Astrocyte (in vitro differentiated cells and primary cell): ENCODE data around the gene ARHGEF17. TPM values are rescaled to one million over a fixed set of nuclear protein-coding genes. Genes with fewer than 3 reads are reported as not detected.
A peak's percentile ranks its signal among the peaks of the same experiment; 100 is the strongest.

Experiments
- DNase-seq: peaks from one replicate; pipeline ENCODE4 v3.0.0-alpha.2; 2010; ENCODE audit warnings: low read depth
- FAIRE-seq: peaks from 2 replicates; lab custom pipeline; 2011; peaks lifted over from hg19 to GRCh38; lab: Jason Lieb, UNC
- H2AFZ ChIP-seq: 2 replicates; pipeline ENCODE4 v1.6.0; 2012; ENCODE audit warnings: low read depth, low read length, inconsistent platforms
- H3K27ac ChIP-seq: 2 replicates; pipeline ENCODE4 v1.5.1; 2011; ENCODE audit warnings: low read depth, low read length, inconsistent platforms
- H3K27me3 ChIP-seq: 2 replicates; pipeline ENCODE4 v1.6.0; 2011; ENCODE audit warnings: low read length, inconsistent platforms; ENCODE audit not compliant: insufficient read depth
- H3K36me3 ChIP-seq: 2 replicates; pipeline ENCODE4 v1.5.1; 2011; ENCODE audit warnings: low read length, inconsistent platforms; ENCODE audit not compliant: insufficient read depth
- H3K4me1 ChIP-seq: 2 replicates; pipeline ENCODE4 v1.5.1; 2011; ENCODE audit warnings: low read length, inconsistent platforms; ENCODE audit not compliant: insufficient read depth
- H3K4me2 ChIP-seq: 2 replicates; pipeline ENCODE4 v1.6.0; 2012; ENCODE audit warnings: low read length, inconsistent platforms
- H3K4me3 ChIP-seq: 2 replicates; pipeline ENCODE4 v1.5.1; 2011; ENCODE audit warnings: low read depth, mild to moderate bottlenecking, low read length, inconsistent platforms; ENCODE audit not compliant: insufficient read depth
- H3K79me2 ChIP-seq: 2 replicates; pipeline ENCODE4 v1.6.0; 2012; ENCODE audit warnings: mild to moderate bottlenecking, low read length, inconsistent platforms; ENCODE audit not compliant: insufficient read depth
- H3K9ac ChIP-seq: 2 replicates; pipeline ENCODE4 v1.6.0; 2012; ENCODE audit warnings: mild to moderate bottlenecking, low read length, inconsistent platforms
- H3K9me3 ChIP-seq: 2 replicates; pipeline ENCODE4 v1.5.1; 2012; ENCODE audit warnings: low read depth, mild to moderate bottlenecking, low read length, inconsistent platforms; ENCODE audit not compliant: insufficient read depth
- H4K20me1 ChIP-seq: 2 replicates; pipeline ENCODE4 v1.6.0; 2012; ENCODE audit warnings: low read length, inconsistent platforms; ENCODE audit not compliant: insufficient read depth
- H3K27ac Mint-ChIP-seq: one replicate; pipeline ENCODE4 v1.8.0; 2021; ENCODE audit warnings: mild to moderate bottlenecking, mixed read lengths; ENCODE audit not compliant: unreplicated experiment
- H3K27me3 Mint-ChIP-seq: one replicate; pipeline ENCODE4 v1.8.0; 2021; ENCODE audit warnings: low read depth, mixed read lengths; ENCODE audit not compliant: unreplicated experiment
- H3K36me3 Mint-ChIP-seq: one replicate; pipeline ENCODE4 v1.8.0; 2021; ENCODE audit warnings: low read depth, mixed read lengths; ENCODE audit not compliant: unreplicated experiment
- H3K4me1 Mint-ChIP-seq: one replicate; pipeline ENCODE4 v1.8.0; 2021; ENCODE audit warnings: low read depth, mixed read lengths; ENCODE audit not compliant: unreplicated experiment
- H3K4me3 Mint-ChIP-seq: one replicate; pipeline ENCODE4 v1.8.0; 2021; ENCODE audit warnings: mild to moderate bottlenecking, moderate library complexity, mixed read lengths; ENCODE audit not compliant: unreplicated experiment
- H3K9me3 Mint-ChIP-seq: one replicate; pipeline ENCODE4 v1.8.0; 2021; ENCODE audit warnings: mild to moderate bottlenecking, mixed read lengths; ENCODE audit not compliant: unreplicated experiment
- CTCF ChIP-seq: IDR thresholded peaks from 2 replicates; pipeline ENCODE4 v1.5.1; 2011; ENCODE audit warnings: low read depth, mild to moderate bottlenecking, inconsistent platforms, low read length, moderate library complexity; ENCODE audit not compliant: insufficient read depth
- EZH2 ChIP-seq: IDR thresholded peaks from 2 replicates; pipeline ENCODE4 v1.6.1; 2012; ENCODE audit warnings: mild to moderate bottlenecking, low read length, inconsistent platforms; ENCODE audit not compliant: insufficient read depth
- total RNA-seq: library from RNA; stranded (reverse); gene quantifications from 2 replicates; pipeline ENCODE4 v1.2.1, GENCODE V29; 2021

The ARHGEF17 gene
- total RNA-seq, 1 donor from 2014 or later, result 66.4 TPM

DNA sequence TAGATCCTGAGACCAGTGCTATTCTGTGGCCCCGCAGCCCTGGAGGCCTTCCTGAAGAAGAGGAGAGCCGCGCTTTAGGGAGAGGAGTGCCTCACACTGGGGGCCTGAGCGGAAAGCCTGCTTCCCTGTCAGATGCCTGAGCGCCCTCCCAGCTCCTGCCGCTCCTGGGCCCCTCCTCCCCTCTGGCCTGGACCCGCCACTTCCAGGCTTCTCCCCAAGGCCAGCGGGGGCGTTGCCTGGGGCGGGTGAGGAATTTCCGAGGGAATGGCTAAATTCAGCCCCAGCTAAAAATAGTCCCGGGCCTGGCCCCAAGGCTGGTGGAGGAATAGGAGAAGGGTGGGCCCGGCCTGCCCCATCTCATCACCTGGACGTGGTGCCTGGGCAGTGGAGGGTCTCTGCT lies 15.4 kb downstream of the ARHGEF17 start:
- Histone ChIP-seq H3K4me2 (peak overlapping the region; percentile 72), H3K79me2 (peaks cover 91% of the 10 kb centered on the region), H3K27me3 (no peaks in the 10 kb centered on the region), H3K36me3 (no peaks in the 10 kb centered on the region), H3K4me1 (peaks cover 73% of the 10 kb centered on the region), H3K4me3 (no peak overlapping the region), H4K20me1 (peaks cover 47% of the 10 kb centered on the region), H3K27ac (peak overlapping the region; percentile 82), H3K9ac (peak overlapping the region; percentile 79), H3K9me3 (no peaks in the 10 kb centered on the region), H2AFZ (no peak overlapping the region)
- Mint-ChIP-seq H3K9me3 (peaks cover 2% of the 10 kb centered on the region), H3K27me3 (no peaks in the 10 kb centered on the region), H3K36me3 (peaks cover 3% of the 10 kb centered on the region), H3K4me1 (peaks cover 69% of the 10 kb centered on the region), H3K27ac (peak overlapping the region; percentile 93), H3K4me3 (peak overlapping the region; percentile 27)
- FAIRE-seq, result no peak
- TF ChIP-seq EZH2 (no peak), CTCF (no peak)
- DNase-seq, result peak; percentile 70

- no peak for TF ChIP-seq CTCF
- TF ChIP-seq EZH2, result no peak
- Mint-ChIP-seq H3K27me3 (no peaks in the 10 kb centered on the region), H3K27ac (peak overlapping the region; percentile 69), H3K9me3 (peaks cover 2% of the 10 kb centered on the region), H3K4me3 (peak overlapping the region; percentile 27), H3K4me1 (peaks cover 73% of the 10 kb centered on the region), H3K36me3 (peaks cover 2% of the 10 kb centered on the region)
- Histone ChIP-seq H2AFZ (no peak overlapping the region), H3K4me1 (peaks cover 70% of the 10 kb centered on the region), H3K9ac (peak overlapping the region; percentile 79), H3K4me2 (peak overlapping the region; percentile 72), H3K4me3 (no peak overlapping the region), H4K20me1 (peaks cover 46% of the 10 kb centered on the region), H3K36me3 (no peaks in the 10 kb centered on the region), H3K79me2 (peaks cover 90% of the 10 kb centered on the region), H3K27me3 (no peaks in the 10 kb centered on the region), H3K27ac (peak overlapping the region; percentile 82), H3K9me3 (no peaks in the 10 kb centered on the region)
- DNase-seq (no peak), FAIRE-seq (no peak)
Measured at GRCh38 chr11:73324116-73324515, 16.0 kb downstream of the ARHGEF17 start.

- Histone ChIP-seq H3K27me3 (no peaks in the 10 kb centered on the region), H3K4me2 (peak overlapping the region; percentile 72), H3K36me3 (no peaks in the 10 kb centered on the region), H4K20me1 (peaks cover 43% of the 10 kb centered on the region), H3K9me3 (no peaks in the 10 kb centered on the region), H2AFZ (no peak overlapping the region), H3K27ac (peak overlapping the region; percentile 82), H3K9ac (peak overlapping the region; percentile 79), H3K4me1 (peaks cover 71% of the 10 kb centered on the region), H3K4me3 (no peak overlapping the region), H3K79me2 (peaks cover 87% of the 10 kb centered on the region)
- TF ChIP-seq CTCF (no peak), EZH2 (no peak)
- H3K4me1 Mint-ChIP-seq, result peaks cover 72% of the 10 kb centered on the region
- FAIRE-seq (no peak), DNase-seq (no peak)
- H3K9me3 Mint-ChIP-seq, result peaks cover 2% of the 10 kb centered on the region
- peaks cover 2% of the 10 kb centered on the region for H3K36me3 Mint-ChIP-seq
- peak overlapping the region; percentile 98 for H3K27ac Mint-ChIP-seq
- H3K4me3 Mint-ChIP-seq, result peak overlapping the region; percentile 76
- no peaks in the 10 kb centered on the region for H3K27me3 Mint-ChIP-seq
Measured at GRCh38 chr11:73324665-73325035, 16.6 kb downstream of the ARHGEF17 start.
